GM19395 (cell line): ENCODE data around the gene ABCC4.
A peak's percentile ranks its signal among the peaks of the same experiment; 100 is the strongest.
"Not testable (repeated sequence)": the region's sequence is repeated elsewhere in the genome, so short reads cannot be mapped to it uniquely, and the experiment has no call there.

Experiments
- ATAC-seq: cut with Tn5 transposase; IDR thresholded peaks from one replicate; pipeline ENCODE4 v1.9.1; 2021; ENCODE audit warnings: mild to moderate bottlenecking, moderate library complexity; ENCODE audit not compliant: unreplicated experiment

The ABCC4 gene

DNA sequence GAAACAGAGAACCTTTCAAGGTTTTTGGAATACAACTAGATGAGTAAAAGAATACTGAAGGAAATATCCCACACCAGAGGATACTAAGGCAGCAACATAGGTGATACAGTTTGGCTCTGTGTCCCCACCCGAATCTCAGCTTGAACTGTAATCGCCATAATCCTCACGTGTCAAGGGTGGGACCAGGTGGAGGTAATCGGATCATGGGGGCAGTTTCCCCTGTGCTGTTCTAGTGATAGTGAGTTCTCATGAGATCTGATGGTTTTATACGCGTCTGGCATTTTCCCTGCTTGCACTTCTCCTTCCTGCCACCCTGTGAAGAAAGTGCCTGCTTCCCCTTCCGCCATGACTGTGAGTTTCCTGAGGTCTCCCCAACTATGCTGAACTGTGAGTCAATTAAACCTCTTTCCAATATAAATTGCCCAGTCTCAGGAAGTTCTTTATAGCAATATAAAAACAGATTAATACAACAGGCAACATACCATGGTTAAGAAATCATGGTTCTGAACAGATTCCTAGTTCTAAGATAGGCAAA is 97.0 kb downstream of the ABCC4 start:
- ATAC-seq, result no peak

DNA sequence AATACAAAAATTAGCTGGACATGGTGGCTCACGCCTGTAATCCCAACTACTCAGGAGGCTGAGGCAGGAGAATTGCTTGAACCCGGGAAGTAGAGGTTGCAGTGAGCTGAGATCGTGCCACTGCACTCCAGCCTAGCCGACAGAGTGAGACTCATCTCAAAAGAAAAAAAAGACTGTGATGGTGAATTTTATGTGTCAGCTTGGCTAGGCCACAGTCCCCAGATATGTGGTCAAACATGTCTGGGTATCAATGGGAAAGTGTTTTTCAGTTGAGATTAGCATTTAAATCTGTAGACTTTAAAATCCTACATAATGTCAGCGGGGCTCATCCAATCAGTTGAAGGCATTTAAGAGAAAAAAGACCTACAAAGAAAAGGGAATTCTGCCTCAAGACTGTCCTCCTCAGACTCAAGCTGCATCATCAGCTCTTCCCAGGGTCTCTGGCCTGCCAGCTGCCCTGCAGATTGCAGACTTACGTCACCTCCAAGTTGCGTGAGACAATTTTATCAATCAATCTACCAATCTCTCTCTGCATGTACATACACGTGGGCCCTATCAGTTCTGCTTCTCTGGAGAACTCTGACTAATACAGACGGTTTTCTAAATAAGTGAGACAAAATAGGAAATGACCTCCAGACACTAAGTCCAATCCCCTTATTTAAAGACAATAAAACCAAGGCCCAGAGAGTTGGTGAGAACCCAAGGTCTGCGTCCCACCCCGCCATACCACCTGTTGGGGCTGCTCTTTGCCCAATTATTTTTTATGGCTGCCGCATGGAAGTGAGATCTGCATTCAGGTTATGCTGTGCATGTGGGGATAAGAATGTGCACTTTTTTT is 99.2 kb downstream of the ABCC4 start:
- ATAC-seq, result no peak

DNA sequence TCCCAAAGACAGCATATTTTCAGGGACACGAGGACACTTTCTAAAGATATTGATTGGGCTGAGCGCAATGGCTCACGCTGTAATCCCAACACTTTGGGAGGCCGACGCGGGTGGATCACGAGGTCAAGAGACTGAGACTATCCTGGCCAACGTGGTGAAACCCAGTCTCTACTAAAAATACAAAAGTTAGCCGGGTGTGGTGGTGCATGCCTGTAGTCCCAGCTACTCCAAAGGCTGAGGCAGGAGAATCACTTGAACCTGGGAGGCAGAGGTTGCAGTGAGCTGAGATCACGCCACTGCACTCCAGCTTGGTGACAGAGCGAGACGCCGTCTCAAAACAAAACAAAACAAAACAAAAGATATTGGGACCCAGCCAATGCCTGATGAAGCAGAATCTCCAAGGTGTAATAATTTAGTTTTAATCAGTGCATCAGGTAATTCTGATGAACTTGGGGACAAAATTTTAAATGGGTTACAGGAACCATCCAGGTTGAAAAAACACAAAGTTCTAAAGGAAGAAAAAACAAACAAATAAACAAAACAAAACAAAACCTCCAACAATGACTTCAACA is 100.8 kb downstream of the ABCC4 start:
- not testable (repeated sequence) for ATAC-seq

DNA sequence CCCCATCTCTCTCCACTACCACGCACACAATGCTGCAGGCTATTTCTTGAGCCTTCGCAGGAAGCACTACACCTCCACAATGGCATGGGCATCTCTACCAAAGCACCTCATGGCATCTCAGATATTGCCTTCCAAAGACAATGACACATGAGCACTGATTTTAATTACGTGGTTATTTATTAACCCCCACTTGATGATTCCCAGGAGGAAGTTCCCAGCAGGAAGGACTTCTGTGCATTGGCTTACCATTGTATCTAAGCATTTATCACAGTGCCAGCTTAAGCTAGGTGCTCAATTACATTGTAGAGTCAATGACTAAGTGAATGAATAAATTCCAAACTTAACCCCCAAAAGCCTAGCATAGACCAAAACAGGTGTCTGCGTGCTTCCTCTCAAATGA is 101.4 kb downstream of the ABCC4 start:
- ATAC-seq, result no peak

DNA sequence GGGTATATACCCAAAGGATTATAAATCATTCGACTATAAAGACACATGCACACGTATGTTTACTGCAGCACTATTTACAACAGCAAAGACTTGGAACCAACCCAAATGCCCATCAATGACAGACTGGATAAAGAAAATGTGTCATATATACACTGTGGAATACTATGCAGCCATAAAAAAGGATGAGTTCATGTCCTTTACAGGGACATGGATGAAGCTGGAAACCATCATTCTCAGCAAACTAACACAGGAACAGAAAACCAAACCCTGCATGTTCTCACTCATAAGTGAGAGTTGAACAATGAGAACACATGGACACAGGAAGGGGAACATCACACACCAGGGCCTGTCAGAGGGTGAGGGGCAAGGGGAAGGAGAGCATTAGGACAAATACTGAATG is 102.6 kb downstream of the ABCC4 start:
- ATAC-seq, result not testable (repeated sequence)

DNA sequence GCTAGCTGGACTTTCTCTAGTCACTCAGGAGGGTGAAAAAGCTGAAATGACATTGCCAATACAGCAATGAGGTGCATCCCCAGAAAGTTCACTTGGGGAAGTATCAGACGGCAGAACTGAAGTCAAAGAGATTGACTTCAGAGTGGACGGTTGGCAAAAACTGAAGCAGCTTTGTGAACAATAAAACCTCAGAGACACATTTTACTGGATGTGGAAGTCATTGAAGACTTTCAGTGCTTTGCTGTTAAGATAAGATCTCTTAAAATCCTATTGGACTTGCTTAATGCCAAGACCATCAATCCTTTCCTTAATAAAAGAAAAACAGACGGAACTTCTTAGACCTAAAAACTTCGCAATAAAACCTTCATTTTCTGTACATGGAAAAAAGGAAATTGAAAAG is 103.7 kb downstream of the ABCC4 start:
- no peak for ATAC-seq

DNA sequence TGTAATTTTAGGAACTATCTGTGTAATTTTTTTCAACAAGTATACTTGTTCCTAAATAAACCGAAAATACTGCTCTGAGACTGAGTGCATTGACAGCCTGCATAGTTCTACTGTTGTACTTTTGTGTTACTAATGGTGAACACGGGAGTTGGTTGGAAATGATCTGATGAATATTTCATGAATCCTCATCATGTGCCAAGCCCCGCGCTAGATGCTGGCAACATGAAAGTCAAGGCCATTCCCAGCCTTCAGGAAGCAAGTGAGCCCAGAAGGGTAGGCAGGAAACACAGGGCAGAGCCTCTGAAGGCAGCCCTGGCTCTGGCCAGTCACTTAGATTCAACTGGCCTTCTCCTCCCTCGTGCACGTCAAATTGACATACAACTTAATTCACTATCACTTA is 106.1 kb downstream of the ABCC4 start:
- ATAC-seq, result no peak

DNA sequence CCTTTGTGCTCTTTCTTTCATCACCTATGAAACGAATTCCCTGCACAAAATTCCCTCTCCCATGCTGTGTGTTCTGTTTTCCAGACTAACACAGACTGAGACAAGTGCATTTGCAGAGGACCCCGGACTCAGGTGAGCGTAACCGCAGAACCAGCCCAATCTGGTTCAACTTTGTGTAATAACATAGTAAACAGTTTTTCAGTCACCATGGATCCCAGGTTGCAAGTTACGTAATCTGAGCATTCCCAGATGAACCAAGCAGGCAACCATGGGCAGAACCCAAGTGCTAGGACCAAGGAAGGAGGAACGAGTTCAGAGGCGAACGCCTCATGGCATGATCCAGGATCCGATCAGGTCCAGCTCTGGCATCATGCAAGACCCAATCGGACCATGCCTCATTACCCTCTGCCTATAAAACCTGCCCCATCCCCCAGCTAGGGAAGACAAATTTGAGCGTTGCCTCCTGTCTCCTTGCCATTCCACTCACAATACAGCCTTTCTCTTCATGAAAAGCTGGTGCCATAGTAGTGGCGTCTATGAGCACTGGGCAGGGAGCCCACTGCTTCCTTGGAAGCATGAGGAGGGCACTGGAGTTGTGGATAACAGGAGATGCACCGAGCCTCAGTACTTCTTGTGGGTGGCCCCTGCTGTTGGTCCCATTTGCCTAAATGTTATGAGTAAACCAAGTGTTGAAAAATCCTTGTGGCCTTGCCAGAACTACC is 107.6 kb downstream of the ABCC4 start:
- ATAC-seq, result no peak

DNA sequence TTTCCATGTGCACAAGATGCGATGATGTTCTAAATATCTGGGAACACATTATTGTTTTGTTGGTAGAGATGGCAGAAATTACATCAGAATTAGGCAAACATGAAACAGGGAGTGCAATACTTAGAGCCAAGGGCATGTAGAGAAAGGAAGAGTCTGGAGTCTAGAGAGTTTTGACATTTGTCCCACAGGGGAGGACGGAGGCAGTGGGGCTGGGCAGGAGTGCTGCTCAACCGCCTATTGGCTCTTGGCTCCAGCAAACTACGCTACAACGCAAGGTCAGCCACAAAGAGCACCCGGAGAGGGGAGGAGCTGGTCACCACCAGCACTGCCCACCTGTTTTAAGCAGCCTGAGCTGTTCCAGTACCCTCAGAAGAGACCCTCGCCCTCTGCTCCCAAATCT is 108.3 kb downstream of the ABCC4 start:
- ATAC-seq, result no peak

DNA sequence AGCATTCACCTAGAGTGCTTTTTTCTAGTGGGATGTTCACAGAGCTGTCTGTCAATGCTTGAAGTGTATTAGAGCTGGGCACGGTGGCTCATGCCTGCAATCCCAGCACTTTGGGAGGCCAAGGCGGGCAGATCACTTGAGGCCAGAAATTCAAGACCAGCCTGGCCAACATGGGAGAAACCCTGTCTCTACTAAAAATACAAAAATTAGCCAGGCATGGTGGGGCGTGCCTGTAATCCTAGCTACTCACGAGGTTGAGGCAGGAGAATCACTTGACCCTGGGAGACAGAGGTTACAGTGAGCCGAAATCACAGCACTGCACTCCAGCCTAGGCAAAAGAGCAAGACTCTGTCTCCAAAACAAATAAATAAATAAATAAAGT is 108.7 kb downstream of the ABCC4 start:
- ATAC-seq, result not testable (repeated sequence)

DNA sequence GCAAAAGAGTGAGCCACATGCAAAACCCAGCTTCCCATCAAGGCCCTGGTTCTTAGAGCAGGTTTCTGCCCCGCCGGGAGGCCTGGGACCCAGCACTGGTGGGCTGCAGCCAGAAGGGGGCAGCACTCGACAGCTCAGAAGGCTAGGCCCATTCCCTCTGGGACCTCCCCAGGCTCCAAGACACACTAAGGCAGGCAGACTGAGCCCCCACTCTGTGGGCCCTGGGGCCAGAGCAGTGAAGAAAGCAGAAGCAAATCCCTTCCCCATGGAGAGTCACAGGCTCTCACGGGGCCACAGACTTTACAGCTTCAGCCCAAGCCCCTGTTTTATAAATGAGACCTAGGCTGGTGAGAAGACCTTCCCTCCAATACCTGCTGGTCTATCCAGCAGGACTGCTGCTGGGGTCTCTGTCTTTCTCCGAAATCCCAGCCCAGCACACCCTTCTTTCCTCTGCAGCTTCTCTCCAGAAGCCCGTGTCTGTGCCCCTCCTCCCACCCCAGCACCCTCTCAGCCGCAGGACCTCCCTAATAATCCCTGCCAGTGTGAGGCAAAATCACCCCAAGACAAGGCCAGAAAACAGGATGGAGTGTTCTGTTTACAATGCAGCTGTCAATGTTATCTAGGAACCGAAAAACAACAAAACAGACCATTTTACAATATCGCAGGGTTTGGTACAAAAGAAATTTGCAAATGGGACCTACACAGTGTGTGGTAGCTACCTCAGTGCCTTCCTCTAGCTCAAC is 109.3 kb downstream of the ABCC4 start:
- ATAC-seq, result peak; percentile 81

DNA sequence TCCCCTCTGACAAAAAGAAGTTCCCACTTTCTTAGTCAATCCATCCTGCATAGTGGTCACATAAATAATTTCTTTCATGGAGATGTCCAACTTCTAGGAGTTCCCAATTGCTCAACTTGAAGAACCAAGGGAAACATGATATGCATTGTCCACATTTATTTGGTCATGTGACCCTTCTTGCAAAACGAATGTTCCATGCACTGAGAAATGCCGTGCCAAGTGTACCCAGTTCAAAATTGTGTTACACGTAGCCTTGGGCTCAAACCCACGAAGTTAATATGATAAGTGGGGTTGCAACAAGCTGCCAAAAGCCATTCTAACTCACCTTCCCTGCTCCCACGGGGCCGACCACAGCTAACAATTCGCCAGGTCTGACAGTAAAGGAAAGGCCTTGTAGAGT is 113.1 kb downstream of the ABCC4 start:
- ATAC-seq, result no peak

DNA sequence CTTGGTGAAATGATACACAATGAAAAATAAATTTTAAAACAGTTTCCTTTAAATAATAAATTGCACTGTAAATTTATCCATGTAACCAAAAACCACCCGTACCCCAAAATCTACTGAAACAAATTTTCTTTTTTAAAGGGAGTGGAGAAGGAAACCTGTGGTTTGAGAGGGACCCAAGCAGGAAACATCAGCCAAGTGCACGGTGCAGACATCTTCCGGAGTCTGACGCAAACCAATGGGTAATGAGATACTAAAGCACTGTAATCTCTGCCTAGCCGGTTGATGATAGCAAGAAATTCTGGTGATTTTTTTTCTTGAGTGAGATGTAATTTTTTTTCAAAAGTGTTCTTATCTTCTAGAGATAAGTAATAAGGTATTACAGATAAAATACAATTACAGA is 115.4 kb downstream of the ABCC4 start:
- peak; percentile 39 for ATAC-seq

DNA sequence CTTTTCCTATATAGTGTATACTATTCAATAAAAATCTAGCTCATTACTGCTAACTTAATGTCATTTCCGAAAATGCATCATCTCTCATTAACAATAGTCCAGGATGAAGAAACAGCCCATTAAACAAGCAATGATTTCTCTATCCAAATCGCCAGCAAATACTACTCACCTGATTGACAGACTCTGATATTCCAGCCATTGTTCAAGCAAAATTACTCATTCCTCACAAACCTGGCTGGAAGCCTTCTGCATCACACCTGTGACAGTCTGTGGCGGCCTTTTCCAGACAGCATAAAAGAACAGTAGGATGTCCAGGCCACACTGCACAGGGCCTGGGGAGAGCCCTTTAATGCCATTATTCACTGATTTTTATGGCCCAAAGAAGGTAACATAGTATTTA is 115.9 kb downstream of the ABCC4 start:
- ATAC-seq, result no peak

DNA sequence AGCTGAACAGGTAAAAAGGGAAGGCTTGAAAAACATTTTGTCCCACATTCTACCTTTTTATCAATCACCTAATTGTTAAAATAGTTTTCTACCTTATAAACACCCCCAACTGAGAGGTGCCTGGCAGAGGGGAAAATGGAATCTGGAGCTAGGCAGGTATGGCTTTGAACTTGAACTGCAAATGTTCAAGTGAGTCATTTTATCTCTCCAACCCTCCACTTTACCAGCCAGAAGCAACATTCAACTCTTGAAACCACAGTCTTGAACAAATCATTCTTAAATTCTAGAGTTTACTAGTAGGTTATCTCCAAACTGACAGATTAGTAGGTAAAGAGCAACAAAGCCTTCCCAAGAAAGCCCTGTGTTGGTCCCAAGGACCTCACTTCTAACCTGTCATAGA is 116.9 kb downstream of the ABCC4 start:
- no peak for ATAC-seq

DNA sequence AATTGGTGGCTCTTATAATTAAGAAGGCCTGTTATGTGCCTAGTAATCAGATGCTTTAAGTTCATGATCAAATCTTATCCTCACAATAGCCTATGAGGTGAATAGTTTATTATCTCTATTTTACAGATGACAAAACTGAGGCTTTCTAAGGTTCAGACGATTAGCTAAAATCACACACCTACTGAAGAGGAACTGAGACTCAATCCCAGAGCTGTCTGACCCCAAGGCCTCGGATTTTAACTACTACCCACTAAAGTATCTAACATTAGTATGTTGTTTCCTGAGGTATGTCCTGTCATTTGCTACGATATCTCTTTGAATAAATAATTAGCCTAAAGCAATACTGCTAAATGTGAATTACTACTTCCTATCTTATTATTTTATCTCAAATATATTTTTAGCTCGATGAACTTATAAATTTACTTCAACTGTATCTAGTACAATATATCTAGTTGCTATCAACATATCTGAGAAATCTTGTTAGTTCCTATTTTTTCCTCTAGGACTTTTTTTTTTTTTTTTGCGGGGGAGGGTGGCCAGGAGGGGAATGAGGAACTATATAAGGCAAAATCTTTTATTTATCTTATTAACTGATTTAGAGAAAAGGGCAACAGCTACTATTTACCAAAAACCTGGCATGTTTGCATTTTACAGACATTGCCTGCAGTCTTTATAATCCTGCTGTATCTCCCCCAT is 118.5 kb downstream of the ABCC4 start:
- ATAC-seq, result peak; percentile 51

DNA sequence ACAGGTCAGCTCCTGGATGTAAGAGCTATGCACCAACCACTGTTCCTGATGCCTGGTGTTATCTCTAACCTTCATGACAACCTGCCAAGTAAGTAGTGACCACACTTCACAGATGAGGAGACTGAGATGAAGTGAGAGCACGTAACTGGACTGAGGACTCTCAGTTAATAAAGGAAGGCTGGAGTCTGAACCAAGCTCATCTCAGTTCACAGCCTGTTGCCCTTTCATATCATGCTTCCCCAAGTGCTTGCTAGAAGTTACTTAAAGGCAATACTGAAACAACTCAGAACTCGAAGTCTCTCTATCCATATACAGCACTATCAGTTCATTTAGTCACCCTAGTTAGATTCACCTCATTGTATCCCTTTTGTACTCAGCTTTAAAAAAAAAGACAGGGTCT is 119.7 kb downstream of the ABCC4 start:
- peak; percentile 86 for ATAC-seq

DNA sequence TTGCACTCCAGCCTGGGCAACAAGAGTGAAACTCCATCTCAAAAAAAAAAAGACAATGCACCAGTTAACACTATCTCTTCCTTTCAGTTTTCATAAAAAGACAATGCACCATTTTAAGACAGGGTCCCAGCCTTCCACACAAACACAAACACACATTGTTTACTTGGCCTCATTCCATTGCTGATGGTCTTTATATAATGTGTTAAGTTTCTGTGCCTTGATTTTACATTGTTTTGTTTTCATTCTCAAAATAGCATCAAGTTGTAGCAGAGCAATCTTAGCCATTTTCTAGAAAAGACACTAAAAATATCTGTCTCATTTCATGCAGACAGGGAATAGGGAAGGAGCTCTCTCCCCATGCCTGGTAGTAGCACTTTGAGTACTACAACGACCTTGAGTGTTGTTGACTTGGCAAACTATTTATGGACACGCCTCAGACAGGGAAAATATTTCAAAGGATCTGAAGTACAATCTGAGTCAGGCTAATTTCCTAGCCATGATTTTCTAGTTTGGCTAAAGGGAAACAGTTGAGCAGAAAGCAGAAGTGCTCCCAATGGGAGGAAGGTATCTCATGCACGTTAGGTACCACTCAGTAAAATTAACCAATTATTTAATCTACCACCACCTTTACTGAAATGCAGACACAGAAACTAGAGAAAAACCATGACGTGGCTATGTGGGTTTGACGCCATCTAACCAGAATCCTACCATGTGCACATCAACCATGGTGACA is 120.6 kb downstream of the ABCC4 start:
- peak; percentile 3 for ATAC-seq

DNA sequence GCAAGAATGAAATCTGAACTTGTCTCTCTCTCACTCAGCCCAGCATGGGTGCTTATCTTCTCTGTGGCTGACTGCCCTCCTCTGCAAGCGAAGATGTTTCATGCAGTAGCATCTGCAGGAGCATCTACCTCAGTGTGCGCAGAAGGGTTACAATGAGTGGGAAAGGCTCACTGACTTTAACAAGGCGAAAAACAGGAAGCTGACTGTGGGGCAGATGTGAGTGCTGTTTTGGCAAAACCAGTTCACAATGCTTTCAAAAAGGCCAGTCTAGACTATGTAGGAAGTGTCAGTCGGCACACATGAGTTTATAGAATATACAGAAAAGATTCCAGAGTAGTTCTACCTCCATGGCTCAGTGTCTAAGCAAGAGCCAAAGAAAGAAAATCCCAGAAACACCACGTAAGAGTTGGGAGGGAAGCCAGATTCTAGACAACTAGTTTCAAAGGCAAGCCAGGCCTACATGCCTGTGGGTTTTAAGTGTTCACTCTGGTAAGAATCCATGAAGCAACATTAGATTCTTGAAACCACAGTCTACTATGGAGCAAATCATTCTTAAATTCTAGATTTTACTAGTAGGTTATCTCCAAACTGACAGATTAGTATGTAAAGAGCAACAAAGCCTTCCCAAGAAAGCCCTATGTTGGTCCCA is 124.5 kb downstream of the ABCC4 start:
- no peak for ATAC-seq
